WI38 (cell line): ENCODE data around the gene ANKRD11.

Experiments used
- H3K4me3 ChIP-seq: 2 replicates; pipeline ENCODE4 v1.5.1; 2011; ENCODE audit warnings: low read depth, mild to moderate bottlenecking, control low read depth, low read length
- TF ChIP-seq, protein P1 (sequence below): IDR thresholded peaks from 2 replicates; pipeline ENCODE4 v1.5.1; 2012; ENCODE audit warnings: low read depth, mild to moderate bottlenecking, control low read depth, low read length

Gene ANKRD11

DNA sequence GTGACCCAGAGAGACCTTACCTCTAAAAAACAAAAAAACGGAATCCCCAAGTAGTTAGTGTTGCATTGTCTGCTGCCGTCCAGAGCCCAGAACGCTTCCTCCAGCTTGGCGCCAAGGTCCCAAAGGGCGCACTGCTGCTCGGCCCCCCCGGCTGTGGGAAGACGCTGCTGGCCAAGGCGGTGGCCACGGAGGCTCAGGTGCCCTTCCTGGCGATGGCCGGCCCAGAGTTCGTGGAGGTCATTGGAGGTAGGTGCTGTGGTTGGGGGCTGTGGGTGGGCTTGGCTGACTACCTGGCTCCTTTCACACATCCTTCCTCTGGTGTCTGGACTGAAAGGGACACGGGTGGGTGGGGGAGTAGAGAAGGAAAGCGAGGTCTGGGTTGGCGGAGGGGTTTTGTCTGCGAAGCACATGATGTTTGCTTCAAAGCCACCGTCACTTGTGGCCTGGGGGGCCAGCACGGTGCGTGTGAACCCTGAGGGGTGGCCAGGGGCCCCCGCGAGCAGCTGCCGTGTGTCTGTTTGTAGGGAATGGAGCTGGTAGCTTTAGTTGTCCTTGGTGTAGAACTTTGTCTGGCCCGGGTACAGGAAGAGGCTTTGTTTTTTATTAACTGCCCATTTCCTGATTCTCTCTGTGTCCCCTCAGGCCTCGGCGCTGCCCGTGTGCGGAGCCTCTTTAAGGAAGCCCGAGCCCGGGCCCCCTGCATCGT, 41.6 kb upstream of the ANKRD11 start:
- no peak overlapping the region for H3K4me3 ChIP-seq
- TF ChIP-seq, protein P1, sequence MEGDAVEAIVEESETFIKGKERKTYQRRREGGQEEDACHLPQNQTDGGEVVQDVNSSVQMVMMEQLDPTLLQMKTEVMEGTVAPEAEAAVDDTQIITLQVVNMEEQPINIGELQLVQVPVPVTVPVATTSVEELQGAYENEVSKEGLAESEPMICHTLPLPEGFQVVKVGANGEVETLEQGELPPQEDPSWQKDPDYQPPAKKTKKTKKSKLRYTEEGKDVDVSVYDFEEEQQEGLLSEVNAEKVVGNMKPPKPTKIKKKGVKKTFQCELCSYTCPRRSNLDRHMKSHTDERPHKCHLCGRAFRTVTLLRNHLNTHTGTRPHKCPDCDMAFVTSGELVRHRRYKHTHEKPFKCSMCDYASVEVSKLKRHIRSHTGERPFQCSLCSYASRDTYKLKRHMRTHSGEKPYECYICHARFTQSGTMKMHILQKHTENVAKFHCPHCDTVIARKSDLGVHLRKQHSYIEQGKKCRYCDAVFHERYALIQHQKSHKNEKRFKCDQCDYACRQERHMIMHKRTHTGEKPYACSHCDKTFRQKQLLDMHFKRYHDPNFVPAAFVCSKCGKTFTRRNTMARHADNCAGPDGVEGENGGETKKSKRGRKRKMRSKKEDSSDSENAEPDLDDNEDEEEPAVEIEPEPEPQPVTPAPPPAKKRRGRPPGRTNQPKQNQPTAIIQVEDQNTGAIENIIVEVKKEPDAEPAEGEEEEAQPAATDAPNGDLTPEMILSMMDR = no peak

DNA sequence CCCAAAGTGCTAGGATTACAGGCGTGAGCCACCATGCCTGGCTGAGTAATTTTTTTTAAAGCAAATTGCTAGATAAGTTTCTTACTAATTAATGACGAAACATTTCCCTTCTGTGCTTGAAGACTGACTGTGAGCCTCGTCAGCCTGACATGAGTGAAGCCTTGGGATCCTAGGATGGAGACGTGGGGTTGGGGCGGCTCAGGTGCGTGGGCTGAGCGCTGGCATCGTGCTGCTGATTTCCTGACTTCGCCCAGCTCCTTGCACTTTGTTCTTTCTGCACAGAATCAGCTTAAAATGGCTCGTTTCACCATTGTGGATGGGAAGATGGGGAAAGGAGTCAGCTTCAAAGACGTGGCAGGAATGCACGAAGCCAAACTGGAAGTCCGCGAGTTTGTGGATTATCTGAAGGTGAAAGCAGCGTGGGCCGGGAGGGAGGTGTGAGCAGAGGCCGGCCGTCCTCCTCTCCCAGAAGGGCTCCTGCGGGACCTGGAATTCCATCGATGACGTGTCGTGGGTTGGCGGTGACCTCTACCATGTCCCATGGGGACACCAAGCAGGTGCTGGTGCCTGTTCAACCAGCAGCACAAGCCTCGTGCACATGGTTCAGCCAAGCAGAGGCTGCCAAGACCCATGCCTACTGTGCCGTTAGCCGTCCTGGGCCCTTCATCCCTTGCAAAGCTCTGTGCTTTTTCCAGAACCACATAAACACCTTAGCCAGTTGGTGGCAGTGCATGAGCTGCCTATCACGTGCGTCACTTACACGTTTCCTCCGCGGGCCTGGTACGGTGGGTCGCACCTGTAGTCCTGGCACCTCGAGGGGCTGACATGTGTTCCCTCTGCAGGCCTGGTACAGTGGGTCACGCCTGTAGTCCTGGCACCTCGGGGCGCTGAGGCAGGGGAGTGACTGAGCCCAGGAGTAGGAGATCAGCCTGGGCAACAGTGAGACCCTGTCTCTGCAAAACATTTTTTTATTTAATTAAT, 40.3 kb upstream of the ANKRD11 start:
- no peak overlapping the region for H3K4me3 ChIP-seq
- TF ChIP-seq, protein P1 = no peak

GRCh38 chr16:89529097-89529496, 38.7 kb upstream of the ANKRD11 start:
- H3K4me3 ChIP-seq = no peak overlapping the region
- TF ChIP-seq, protein P1 = no peak

GRCh38 chr16:89525146-89525913, 35.0 kb upstream of the ANKRD11 start:
- no peak overlapping the region for H3K4me3 ChIP-seq
- TF ChIP-seq, protein P1 = no peak

DNA sequence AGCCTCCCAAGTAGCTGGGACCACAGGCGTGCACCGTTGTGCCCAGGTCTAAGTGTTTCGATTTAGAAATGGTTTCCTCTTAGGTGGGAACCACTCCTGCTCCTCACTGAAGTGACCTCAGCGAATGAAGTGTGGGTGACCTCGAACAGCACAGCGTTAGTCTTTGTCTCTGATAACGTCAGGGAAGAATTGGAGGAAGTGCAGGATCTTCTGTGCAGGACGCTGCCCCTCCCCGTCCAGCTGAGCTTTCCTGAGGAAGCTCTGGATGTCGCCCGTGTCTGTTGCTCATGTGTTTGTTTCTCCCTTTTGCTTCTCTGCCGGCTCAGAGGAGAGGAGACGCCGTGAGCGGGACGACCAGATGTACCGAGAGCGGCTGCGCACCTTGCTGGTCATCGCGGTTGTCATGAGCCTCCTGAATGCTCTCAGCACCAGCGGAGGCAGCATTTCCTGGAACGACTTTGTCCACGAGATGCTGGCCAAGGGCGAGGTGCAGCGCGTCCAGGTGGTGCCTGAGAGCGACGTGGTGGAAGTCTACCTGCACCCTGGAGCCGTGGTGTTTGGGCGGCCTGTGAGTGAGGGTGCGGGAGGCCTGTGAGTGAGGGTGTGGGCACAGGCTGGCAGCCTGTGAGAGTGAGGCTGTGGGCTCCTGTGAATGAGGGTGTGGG, 33.5 kb upstream of the ANKRD11 start:
- no peak overlapping the region for H3K4me3 ChIP-seq
- TF ChIP-seq, protein P1 = no peak

DNA sequence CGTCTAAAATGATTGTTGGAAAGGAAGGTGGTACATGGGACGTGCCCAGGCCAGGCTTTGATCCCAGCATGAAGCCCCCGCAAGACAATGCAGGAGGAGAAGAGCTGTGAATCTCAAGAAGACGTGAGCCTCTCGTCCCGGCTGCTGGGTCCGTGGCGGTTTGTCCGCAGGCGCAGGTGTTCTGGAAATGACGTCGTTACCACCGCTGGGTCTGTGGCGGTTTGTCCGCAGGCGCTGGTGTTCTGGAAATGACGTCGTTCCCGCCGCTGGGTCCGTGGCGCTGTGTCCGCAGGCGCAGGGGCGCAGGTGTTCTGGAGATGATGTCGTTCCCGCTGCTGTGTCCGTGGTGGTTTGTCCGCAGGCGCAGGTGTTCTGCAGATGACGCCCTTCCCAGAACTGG, 31.9 kb upstream of the ANKRD11 start:
- TF ChIP-seq, protein P1 = no peak
- H3K4me3 ChIP-seq = no peak overlapping the region
